SKM-1 (cell line): ENCODE data around the gene PURB.
"Not testable (repeated sequence)": the region's sequence is repeated elsewhere in the genome, so short reads cannot be mapped to it uniquely, and the experiment has no call there.

Experiments
- DNase-seq: peaks from one replicate; lab custom pipeline; 2025; ENCODE audit not compliant: unreplicated experiment; lab: John Stamatoyannopoulos, UW

PURB gene

DNA sequence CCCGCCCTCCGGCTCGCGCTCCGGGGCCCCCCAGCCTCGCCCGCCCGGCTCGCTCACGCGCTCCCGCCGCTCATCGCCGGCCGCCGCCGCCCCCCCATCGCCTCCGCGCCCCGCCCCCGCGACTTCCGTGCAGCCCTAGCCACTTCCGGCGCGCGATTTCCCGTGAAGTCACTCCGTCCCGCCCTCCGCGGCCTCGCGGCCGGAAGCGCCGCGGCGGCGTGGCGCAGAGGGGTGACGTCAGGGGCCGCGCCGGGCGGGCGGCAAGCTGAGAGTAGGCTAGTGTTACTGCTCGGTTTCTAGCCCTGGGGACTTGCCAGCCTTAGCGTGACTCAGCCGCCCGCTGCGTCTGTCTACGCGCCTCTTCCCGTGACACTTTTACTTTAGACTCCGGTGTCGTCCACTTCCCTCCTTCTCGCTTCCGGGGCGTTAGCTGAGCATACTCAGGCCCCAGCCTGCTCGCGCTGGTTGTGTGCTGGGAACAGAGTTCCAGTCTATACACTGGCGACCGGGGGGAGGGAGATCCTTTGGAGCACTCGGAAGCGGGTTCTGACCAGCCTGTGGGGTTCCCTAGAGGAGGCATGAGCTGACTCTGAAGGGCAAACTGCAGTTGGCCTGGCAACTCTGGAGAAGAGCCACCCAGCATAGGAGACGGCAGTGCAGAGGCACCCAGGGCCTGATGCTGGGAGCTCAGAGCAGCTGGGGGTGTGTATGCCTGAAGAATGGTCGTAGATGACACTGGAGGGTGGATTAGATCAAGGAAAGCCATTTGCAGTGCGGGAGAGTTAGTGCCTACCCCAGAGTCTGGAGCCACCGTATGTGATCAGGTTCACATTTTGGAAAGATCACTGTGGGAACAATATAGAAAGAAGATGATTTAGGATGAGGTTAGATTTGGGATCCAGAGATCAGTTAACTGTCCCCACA, at the start of gene PURB:
TSS of gene PURB (minus strand) at position 137 of the 924 bp plus-strand sequence. CDS start 182 bp downstream, outside the sequence.
- DNase-seq, result peak; percentile 77

- no peak for DNase-seq
Observed at GRCh38 chr7:44935016-44935415, 49.7 kb upstream of the PURB start.

GRCh38 chr7:44934510-44934909, 49.2 kb upstream of the PURB start:
- not testable (repeated sequence) for DNase-seq

DNA sequence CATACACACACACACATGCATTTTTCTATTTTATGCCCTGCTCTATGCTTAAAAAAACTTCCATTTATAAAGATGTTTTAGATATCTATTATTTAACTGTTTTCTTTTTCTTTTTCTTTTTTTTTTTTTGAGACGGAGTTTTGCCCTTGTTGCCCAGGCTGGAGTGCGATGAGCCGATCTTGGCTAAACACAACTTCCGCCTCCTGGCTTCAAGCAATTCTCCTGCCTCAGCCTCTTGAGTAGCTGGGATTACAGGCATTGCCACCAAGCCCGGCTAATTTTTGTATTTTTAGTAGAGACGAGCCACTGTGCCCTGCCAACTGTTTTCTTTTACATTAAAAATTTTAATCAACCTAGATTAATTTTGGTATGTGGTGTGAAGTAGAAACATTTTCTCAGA, 45.6 kb upstream of the PURB start:
- DNase-seq, result no peak

- DNase-seq, result no peak
Observed at GRCh38 chr7:44922351-44922694, 37.0 kb upstream of the PURB start.

GRCh38 chr7:44921607-44922350, 36.4 kb upstream of the PURB start:
- peak; percentile 47 for DNase-seq

DNA sequence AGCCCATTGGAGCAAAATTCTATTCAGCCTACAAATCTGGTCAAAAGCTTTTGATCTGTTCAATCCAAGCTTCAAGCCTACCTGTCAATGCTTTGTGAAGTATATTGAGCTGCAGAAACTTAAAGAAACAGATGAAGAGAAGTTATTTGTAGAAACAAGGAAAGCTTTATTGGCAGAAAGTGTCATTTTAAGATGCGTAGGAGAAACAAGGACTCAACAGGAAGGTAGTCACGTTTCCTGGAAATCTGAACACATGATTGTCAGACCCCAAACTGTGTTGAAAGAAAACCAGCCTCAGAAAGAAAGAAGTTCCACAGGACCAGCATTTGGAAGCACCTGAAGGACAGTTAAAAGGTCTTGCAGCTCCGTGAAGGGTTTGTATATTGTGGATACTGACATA, 34.8 kb upstream of the PURB start:
- no peak for DNase-seq

GRCh38 chr7:44918029-44918428, 32.7 kb upstream of the PURB start:
- no peak for DNase-seq

DNA sequence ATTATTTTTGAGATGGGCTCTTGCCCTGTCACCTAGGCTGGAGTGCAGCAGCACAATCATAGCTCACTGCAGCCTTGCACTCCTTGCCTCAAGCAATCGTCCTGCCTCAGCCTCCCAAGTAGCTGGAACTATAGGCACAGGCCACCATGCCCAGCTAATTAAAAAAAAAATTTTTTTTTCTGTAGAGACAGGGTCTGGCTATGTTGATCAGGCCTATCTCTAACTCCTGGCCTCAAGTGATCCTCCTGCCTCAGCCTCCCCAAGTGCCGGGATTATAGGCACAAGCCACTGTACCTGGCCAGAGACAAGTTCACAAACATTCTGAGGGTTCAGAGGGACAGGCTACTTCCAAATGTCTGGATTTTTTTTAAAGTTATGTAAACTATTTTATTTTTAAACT, 32.1 kb upstream of the PURB start:
- DNase-seq, result no peak

DNA sequence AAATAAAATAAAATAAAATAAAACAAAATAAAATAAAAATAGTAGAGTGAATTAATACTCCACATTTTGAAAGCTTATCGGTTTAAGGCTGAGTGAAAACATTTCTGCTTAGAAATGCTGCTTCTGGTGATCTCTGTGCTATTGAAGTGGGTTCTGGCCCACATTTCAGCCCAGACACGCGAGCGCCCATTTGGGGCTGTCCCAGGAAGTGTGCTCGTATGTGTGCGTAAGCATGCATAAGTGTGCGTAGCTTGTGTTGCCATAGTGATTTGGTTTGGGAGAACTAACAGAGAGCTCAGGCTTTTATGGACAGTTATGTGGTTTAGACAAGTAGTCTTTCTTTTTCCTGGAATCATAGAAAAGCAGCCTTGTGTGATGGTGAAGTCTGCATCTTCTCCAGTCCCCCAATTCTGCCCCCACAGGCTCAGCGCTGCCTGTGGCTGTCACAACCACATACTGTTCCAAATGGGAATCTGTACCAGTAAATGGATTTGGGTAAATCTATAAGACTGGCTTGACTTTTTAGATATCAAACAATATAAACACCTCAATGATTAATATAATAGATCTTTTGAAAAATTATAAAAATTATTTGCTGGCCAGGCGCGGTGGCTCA, 29.8 kb upstream of the PURB start:
- DNase-seq, result no peak

- no peak for DNase-seq
Observed at GRCh38 chr7:44912775-44913347, 27.5 kb upstream of the PURB start.

- DNase-seq, result no peak
Observed at GRCh38 chr7:44911911-44912310, 26.6 kb upstream of the PURB start.

GRCh38 chr7:44909596-44910389, 24.5 kb upstream of the PURB start:
- DNase-seq, result no peak

GRCh38 chr7:44906965-44907364, 21.6 kb upstream of the PURB start:
- DNase-seq, result no peak

GRCh38 chr7:44905002-44905635, 19.8 kb upstream of the PURB start:
- no peak for DNase-seq

DNA sequence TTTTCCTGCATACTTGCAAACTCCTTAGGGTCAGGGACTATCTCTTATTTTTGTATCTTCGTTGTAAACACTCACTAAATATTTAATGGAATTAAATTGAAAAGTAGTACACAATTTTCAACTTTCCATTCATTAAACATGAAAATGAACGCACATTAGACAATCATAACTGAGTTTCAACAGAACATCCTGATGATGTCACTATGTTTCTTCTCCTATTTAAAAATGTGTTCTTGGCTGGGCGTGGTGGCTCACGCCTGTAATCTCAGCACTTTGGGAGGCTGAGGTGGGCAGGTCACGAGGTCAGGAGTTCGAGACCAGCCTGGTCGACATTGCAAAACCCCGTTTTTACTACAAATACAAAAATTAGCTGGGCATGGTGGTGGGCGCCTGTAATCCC, 14.1 kb upstream of the PURB start:
- no peak for DNase-seq

DNA sequence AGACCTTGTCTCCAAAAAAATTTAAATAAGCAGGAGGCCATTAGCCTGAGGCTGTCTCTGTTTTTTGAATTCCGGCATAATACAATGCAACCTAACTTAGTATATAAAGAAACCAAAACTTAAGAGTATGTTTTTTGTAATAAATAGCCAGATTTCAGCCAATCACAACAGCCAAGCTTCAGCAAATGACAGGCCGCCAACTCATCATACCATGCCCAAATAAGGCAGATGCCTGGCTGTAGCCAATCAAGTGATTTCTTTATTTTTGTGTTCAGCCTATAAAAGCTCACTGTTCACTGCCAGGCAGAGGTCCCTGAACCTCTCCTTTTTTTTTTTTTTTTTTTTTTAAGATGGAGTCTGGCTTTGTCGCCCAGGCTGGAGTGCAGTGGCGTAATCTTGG, 12.7 kb upstream of the PURB start:
- no peak for DNase-seq

GRCh38 chr7:44897309-44897708, 12.0 kb upstream of the PURB start:
- DNase-seq, result no peak

DNA sequence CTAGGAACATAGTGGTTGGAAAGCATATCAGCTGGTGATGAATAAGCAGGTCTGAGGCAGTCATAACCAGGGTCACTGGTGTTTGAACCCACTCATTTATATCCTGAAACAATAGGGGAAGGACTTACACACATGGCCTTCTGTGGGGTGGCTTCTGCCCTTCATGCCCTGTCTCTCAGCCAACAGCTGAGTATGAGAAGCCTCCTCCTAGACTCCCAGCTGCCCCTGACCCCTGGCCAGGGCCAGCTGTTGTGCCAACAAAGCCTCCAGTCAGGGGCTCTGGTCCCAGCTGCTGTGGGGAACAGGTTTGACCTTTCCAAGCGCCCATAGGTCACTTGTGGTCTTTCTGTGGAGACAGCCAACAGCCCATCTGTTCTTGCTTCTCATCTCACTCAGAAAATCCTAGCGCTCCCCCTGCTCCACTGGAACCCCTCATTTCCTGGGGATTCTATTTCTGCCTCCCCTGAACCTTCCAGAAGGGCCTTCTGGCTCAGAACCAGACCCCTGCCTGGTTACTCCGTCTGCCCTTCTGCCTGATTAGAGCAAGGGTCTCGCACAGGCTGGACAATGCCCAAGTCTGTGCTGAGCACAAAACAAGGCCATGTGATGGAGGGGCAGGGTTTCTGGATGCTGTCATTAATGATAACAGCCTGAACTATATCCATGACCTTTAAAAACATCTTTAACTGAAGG, 9.7 kb upstream of the PURB start:
- no peak for DNase-seq
